Mesendoderm (in vitro differentiated cells): ENCODE data around the gene EPHB2.

Source experiments
- DNase-seq: peaks from one replicate; pipeline ENCODE4 v3.0.0; 2013
- H2AK5ac ChIP-seq: 2 replicates; pipeline ENCODE4 v1.6.1; 2013; ENCODE audit warnings: low read length, inconsistent platforms
- H2BK120ac ChIP-seq: 2 replicates; pipeline ENCODE4 v1.6.1; 2013; ENCODE audit warnings: low read depth, mild to moderate bottlenecking, low read length, moderate library complexity, mixed read lengths
- H2BK15ac ChIP-seq: replicated peaks from 2 replicates; pipeline ENCODE4 v1.6.1; 2013; ENCODE audit warnings: low read depth, mild to moderate bottlenecking, moderate library complexity
- H2BK5ac ChIP-seq: 2 replicates; pipeline ENCODE4 v1.6.1; 2013; ENCODE audit warnings: low read length, inconsistent platforms
- H3K18ac ChIP-seq: 2 replicates; pipeline ENCODE4 v1.6.1; 2013; ENCODE audit warnings: mild to moderate bottlenecking, low read length, mixed read lengths
- H3K23ac ChIP-seq: one replicate; pipeline ENCODE4 v1.6.1; 2013; ENCODE audit warnings: low read length
- H3K27ac ChIP-seq: 2 replicates; pipeline ENCODE4 v1.5.1; 2013; ENCODE audit warnings: low read depth, mild to moderate bottlenecking, inconsistent platforms, low read length, moderate library complexity
- H3K27me3 ChIP-seq: 2 replicates; pipeline ENCODE4 v1.6.1; 2013; ENCODE audit warnings: low read length, control low read depth, mild to moderate bottlenecking, inconsistent platforms; ENCODE audit not compliant: insufficient read depth, poor library complexity
- H3K36me3 ChIP-seq: 2 replicates; pipeline ENCODE4 v1.6.1; 2013; ENCODE audit warnings: low read length, inconsistent platforms; ENCODE audit not compliant: control insufficient read depth, insufficient read depth
- H3K4ac ChIP-seq: one replicate; pipeline ENCODE4 v1.6.1; 2013; ENCODE audit warnings: low read depth, mild to moderate bottlenecking, low read length, moderate library complexity
- H3K4me1 ChIP-seq: 2 replicates; pipeline ENCODE4 v1.6.1; 2013; ENCODE audit warnings: low read depth, low read length, inconsistent platforms; ENCODE audit not compliant: control insufficient read depth
- H3K4me2 ChIP-seq: 2 replicates; pipeline ENCODE4 v1.6.1; 2013; ENCODE audit warnings: low read length
- H3K4me3 ChIP-seq: 2 replicates; pipeline ENCODE4 v1.5.1; 2013; ENCODE audit warnings: mild to moderate bottlenecking, low read length
- H3K56ac ChIP-seq: one replicate; pipeline ENCODE4 v1.6.1; 2013; ENCODE audit warnings: low read length
- H3K79me1 ChIP-seq: 2 replicates; pipeline ENCODE4 v1.6.1; 2013; ENCODE audit warnings: low read length, inconsistent platforms
- H3K79me2 ChIP-seq: 2 replicates; pipeline ENCODE4 v1.6.1; 2013; ENCODE audit warnings: mild to moderate bottlenecking, low read length; ENCODE audit not compliant: control insufficient read depth, insufficient read depth
- H3K9ac ChIP-seq: 2 replicates; pipeline ENCODE4 v1.6.1; 2013; ENCODE audit warnings: low read length, inconsistent platforms
- H4K5ac ChIP-seq: one replicate; pipeline ENCODE4 v1.6.1; 2013; ENCODE audit warnings: low read length
- H4K8ac ChIP-seq: one replicate; pipeline ENCODE4 v1.6.1; 2013; ENCODE audit warnings: low read depth, mild to moderate bottlenecking, control low read depth, low read length, moderate library complexity
- WGBS: extraction: QIAGEN DNeasy Blood & Tissue Kit; methylation state at CpG from one replicate; pipeline ENCODE4 v1.1.7; 2013; ENCODE audit warnings: low lambda C conversion rate, missing lambda C conversion rate; ENCODE audit not compliant: insufficient coverage; ENCODE audit errors: extremely low coverage; 5-methylcytosine and 5-hydroxymethylcytosine counted together

Gene EPHB2

GRCh38 chr1:22738069-22738435 is 27.4 kb downstream of the EPHB2 start:
- Histone ChIP-seq H2AK5ac (no peak overlapping the region), H3K18ac (no peak overlapping the region), H3K4me1 (peaks cover 7% of the 10 kb centered on the region), H4K8ac (no peak overlapping the region), H3K79me1 (no peaks in the 10 kb centered on the region), H3K27ac (no peak overlapping the region), H3K4me3 (no peak overlapping the region), H3K79me2 (no peaks in the 10 kb centered on the region), H3K27me3 (no peaks in the 10 kb centered on the region), H3K4me2 (no peak overlapping the region), H3K56ac (no peak overlapping the region), H2BK120ac (no peak overlapping the region), H3K23ac (no peak overlapping the region), H2BK15ac (no peak overlapping the region), H3K4ac (no peak overlapping the region), H2BK5ac (no peak overlapping the region), H4K5ac (no peak overlapping the region), H3K36me3 (no peaks in the 10 kb centered on the region), H3K9ac (no peak overlapping the region)
- WGBS: no CpG with 5 or more reads among the region's 1 CpG
- DNase-seq: no peak

GRCh38 chr1:22738522-22738921 is 27.9 kb downstream of the EPHB2 start:
- H3K23ac ChIP-seq: no peak overlapping the region
- no peak overlapping the region for H4K8ac ChIP-seq
- H3K18ac ChIP-seq: no peak overlapping the region
- no peak overlapping the region for H3K9ac ChIP-seq
- DNase-seq: no peak
- no peaks in the 10 kb centered on the region for H3K27me3 ChIP-seq
- H2BK5ac ChIP-seq: no peak overlapping the region
- no peak overlapping the region for H3K27ac ChIP-seq
- no peak overlapping the region for H3K56ac ChIP-seq
- no peak overlapping the region for H3K4me2 ChIP-seq
- no peak overlapping the region for H3K4ac ChIP-seq
- H3K36me3 ChIP-seq: no peaks in the 10 kb centered on the region
- H2BK15ac ChIP-seq: no peak overlapping the region
- WGBS: no CpG with 5 or more reads among the region's 4 CpGs
- H3K4me1 ChIP-seq: peaks cover 7% of the 10 kb centered on the region
- no peak overlapping the region for H3K4me3 ChIP-seq
- H2BK120ac ChIP-seq: no peak overlapping the region
- H4K5ac ChIP-seq: no peak overlapping the region
- H3K79me1 ChIP-seq: no peaks in the 10 kb centered on the region
- no peak overlapping the region for H2AK5ac ChIP-seq
- H3K79me2 ChIP-seq: no peaks in the 10 kb centered on the region

- DNase-seq: no peak
- no CpG with 5 or more reads among the region's 18 CpGs for WGBS
- no peak overlapping the region for H3K4me2 ChIP-seq
- no peaks in the 10 kb centered on the region for H3K27me3 ChIP-seq
- H3K56ac ChIP-seq: peak overlapping the region; percentile 12
- no peak overlapping the region for H2BK120ac ChIP-seq
- H3K9ac ChIP-seq: no peak overlapping the region
- no peak overlapping the region for H3K4ac ChIP-seq
- H4K5ac ChIP-seq: no peak overlapping the region
- H3K4me1 ChIP-seq: peaks cover 7% of the 10 kb centered on the region
- no peak overlapping the region for H3K4me3 ChIP-seq
- H3K79me2 ChIP-seq: no peaks in the 10 kb centered on the region
- H3K18ac ChIP-seq: no peak overlapping the region
- no peak overlapping the region for H2BK15ac ChIP-seq
- no peak overlapping the region for H4K8ac ChIP-seq
- no peak overlapping the region for H3K23ac ChIP-seq
- H3K79me1 ChIP-seq: no peaks in the 10 kb centered on the region
- no peak overlapping the region for H3K27ac ChIP-seq
- no peak overlapping the region for H2BK5ac ChIP-seq
- no peak overlapping the region for H2AK5ac ChIP-seq
- no peaks in the 10 kb centered on the region for H3K36me3 ChIP-seq
These were observed 29.2 kb downstream of the EPHB2 start for GRCh38 chr1:22739648-22740385.

GRCh38 chr1:22741118-22741517 is 30.5 kb downstream of the EPHB2 start:
- H3K9ac ChIP-seq: no peak overlapping the region
- H3K4ac ChIP-seq: no peak overlapping the region
- no peaks in the 10 kb centered on the region for H3K79me1 ChIP-seq
- no CpG with 5 or more reads among the region's 9 CpGs for WGBS
- no peak overlapping the region for H2BK15ac ChIP-seq
- H3K56ac ChIP-seq: no peak overlapping the region
- peak overlapping the region; percentile 1 for H3K23ac ChIP-seq
- H4K5ac ChIP-seq: no peak overlapping the region
- no peaks in the 10 kb centered on the region for H3K27me3 ChIP-seq
- H2BK120ac ChIP-seq: no peak overlapping the region
- no peak overlapping the region for H3K27ac ChIP-seq
- DNase-seq: peak; percentile 84
- no peaks in the 10 kb centered on the region for H3K36me3 ChIP-seq
- peaks cover 9% of the 10 kb centered on the region for H3K4me1 ChIP-seq
- no peak overlapping the region for H2AK5ac ChIP-seq
- H3K18ac ChIP-seq: no peak overlapping the region
- no peak overlapping the region for H2BK5ac ChIP-seq
- no peak overlapping the region for H3K4me2 ChIP-seq
- H3K4me3 ChIP-seq: no peak overlapping the region
- no peak overlapping the region for H4K8ac ChIP-seq
- no peaks in the 10 kb centered on the region for H3K79me2 ChIP-seq

- WGBS: no CpG with 5 or more reads among the region's 14 CpGs
- Histone ChIP-seq H3K4me3 (no peak overlapping the region), H2BK15ac (no peak overlapping the region), H2BK120ac (no peak overlapping the region), H3K9ac (no peak overlapping the region), H3K4ac (no peak overlapping the region), H3K27me3 (no peaks in the 10 kb centered on the region), H2AK5ac (peak overlapping the region; percentile 11), H3K4me2 (no peak overlapping the region), H3K79me1 (no peaks in the 10 kb centered on the region), H3K36me3 (no peaks in the 10 kb centered on the region), H4K8ac (no peak overlapping the region), H4K5ac (no peak overlapping the region), H3K27ac (no peak overlapping the region), H2BK5ac (peak overlapping the region; percentile 8), H3K56ac (peak overlapping the region; percentile 25), H3K23ac (no peak overlapping the region), H3K18ac (no peak overlapping the region), H3K79me2 (no peaks in the 10 kb centered on the region), H3K4me1 (peaks cover 13% of the 10 kb centered on the region)
- DNase-seq: peak; percentile 58
These were observed 35.3 kb downstream of the EPHB2 start for GRCh38 chr1:22745669-22746585.
